T-helper 2 cell treated with Interferon-gamma antibody and Interleukin-4, amounts not matched to agents 5 μg/mL and 100 μg/mL, for 36 hours (primary cell): ENCODE data around the gene ARMC12.
"Not testable (repeated sequence)": the region's sequence is repeated elsewhere in the genome, so short reads cannot be mapped to it uniquely, and the experiment has no call there.

Experiments used
- DNase-seq: peaks from one replicate; pipeline ENCODE4 v3.0.0; 2021; ENCODE audit warnings: low spot score
- H3K27ac Mint-ChIP-seq: one replicate; pipeline ENCODE4 v1.8.0; 2021; ENCODE audit warnings: mild to moderate bottlenecking, mixed read lengths
- H3K27me3 Mint-ChIP-seq: one replicate; pipeline ENCODE4 v1.8.0; 2021; ENCODE audit warnings: low read depth, mixed read lengths
- H3K36me3 Mint-ChIP-seq: one replicate; pipeline ENCODE4 v1.8.0; 2021; ENCODE audit warnings: low read depth, mixed read lengths
- H3K4me1 Mint-ChIP-seq: one replicate; pipeline ENCODE4 v1.8.0; 2021; ENCODE audit warnings: low read depth, mixed read lengths
- H3K4me3 Mint-ChIP-seq: one replicate; pipeline ENCODE4 v1.8.0; 2022; ENCODE audit warnings: mild to moderate bottlenecking, moderate library complexity, mixed read lengths
- H3K9me3 Mint-ChIP-seq: one replicate; pipeline ENCODE4 v1.8.0; 2021; ENCODE audit warnings: mixed read lengths

ARMC12 gene

DNA sequence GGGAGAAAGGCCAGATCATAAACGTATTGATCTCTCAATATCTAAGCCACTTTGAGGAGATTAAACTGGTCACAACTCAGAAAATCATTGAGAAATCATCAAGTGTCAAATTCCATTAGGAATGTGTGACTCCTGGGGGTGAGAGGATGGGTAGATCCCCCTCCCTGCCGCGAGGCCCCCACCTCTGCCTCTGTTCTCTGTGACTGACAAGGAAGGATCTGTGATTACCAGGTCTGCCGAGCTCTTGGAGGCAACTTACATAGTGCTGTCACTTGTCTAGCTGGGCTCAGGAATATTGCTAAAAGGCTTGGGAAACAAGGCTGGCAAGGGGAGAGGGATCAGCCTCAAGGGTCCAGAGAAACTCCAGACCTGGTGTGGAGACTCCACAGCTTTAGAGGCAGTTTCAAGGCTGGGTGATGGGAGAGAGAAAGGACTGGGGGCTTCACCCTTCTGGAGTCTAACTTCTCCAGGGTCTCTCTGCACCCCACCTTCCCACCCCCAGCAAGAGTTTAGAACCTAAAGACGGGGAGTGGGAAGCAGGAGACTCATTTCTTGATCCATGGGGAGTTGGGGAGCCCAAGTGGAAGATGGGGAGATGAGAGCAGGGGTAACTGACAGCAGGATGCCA, 11.6 kb upstream of the ARMC12 start:
- Mint-ChIP-seq H3K36me3 (no peaks in the 10 kb centered on the region), H3K27me3 (no peaks in the 10 kb centered on the region), H3K4me1 (peaks cover 57% of the 10 kb centered on the region), H3K9me3 (no peaks in the 10 kb centered on the region), H3K27ac (peak overlapping the region; percentile 70), H3K4me3 (peak overlapping the region; percentile 55)
- DNase-seq, result no peak

GRCh38 chr6:35725721-35726438, 11.0 kb upstream of the ARMC12 start:
- Mint-ChIP-seq H3K4me3 (peak overlapping the region; percentile 68), H3K9me3 (no peaks in the 10 kb centered on the region), H3K27ac (peak overlapping the region; percentile 89), H3K4me1 (peaks cover 57% of the 10 kb centered on the region), H3K36me3 (no peaks in the 10 kb centered on the region), H3K27me3 (no peaks in the 10 kb centered on the region)
- DNase-seq, result peak; percentile 12

DNA sequence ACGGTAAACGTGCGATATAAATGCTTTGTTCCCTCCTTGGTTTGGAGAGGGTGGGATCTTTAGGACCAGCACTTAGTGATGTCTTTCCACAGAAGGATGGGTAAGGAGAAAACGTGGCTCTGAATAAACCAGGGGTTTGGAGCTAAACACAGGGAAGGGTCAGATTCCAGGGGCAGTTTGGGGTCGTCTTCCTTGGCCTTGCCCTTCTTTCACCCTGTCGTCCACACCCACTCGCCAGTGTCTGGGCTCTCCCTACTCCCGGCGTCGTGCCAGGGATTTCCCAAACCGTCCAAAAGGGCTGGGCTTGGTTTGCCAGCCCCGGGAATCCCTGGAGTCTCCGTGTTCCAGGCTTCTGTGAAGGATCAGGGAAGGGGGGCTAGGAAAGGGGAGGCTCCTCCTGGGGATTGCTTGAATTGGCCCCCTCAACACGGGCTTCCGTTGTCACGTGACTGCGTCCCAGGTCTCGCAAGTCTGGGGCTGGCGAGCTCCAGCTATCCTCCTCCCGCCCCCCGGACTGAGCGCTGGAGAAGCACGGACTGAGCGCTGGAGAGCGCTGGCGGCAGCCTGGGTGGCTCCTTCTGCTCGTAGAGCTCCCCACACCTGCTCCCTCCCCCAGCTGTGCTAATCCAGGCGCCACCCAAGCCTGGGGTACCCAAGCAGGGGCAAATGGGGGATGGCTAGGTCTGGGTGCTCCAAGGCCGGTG, 9.4 kb upstream of the ARMC12 start:
- Mint-ChIP-seq H3K4me1 (peaks cover 58% of the 10 kb centered on the region), H3K36me3 (no peaks in the 10 kb centered on the region), H3K4me3 (peak overlapping the region; percentile 68), H3K27ac (peak overlapping the region; percentile 89), H3K9me3 (no peaks in the 10 kb centered on the region), H3K27me3 (no peaks in the 10 kb centered on the region)
- DNase-seq, result no peak

GRCh38 chr6:35727935-35728682, 8.7 kb upstream of the ARMC12 start:
- Mint-ChIP-seq H3K4me3 (peak overlapping the region; percentile 79), H3K36me3 (no peaks in the 10 kb centered on the region), H3K27me3 (no peaks in the 10 kb centered on the region), H3K27ac (peak overlapping the region; percentile 99), H3K4me1 (peaks cover 66% of the 10 kb centered on the region), H3K9me3 (no peaks in the 10 kb centered on the region)
- DNase-seq, result peak; percentile 89

DNA sequence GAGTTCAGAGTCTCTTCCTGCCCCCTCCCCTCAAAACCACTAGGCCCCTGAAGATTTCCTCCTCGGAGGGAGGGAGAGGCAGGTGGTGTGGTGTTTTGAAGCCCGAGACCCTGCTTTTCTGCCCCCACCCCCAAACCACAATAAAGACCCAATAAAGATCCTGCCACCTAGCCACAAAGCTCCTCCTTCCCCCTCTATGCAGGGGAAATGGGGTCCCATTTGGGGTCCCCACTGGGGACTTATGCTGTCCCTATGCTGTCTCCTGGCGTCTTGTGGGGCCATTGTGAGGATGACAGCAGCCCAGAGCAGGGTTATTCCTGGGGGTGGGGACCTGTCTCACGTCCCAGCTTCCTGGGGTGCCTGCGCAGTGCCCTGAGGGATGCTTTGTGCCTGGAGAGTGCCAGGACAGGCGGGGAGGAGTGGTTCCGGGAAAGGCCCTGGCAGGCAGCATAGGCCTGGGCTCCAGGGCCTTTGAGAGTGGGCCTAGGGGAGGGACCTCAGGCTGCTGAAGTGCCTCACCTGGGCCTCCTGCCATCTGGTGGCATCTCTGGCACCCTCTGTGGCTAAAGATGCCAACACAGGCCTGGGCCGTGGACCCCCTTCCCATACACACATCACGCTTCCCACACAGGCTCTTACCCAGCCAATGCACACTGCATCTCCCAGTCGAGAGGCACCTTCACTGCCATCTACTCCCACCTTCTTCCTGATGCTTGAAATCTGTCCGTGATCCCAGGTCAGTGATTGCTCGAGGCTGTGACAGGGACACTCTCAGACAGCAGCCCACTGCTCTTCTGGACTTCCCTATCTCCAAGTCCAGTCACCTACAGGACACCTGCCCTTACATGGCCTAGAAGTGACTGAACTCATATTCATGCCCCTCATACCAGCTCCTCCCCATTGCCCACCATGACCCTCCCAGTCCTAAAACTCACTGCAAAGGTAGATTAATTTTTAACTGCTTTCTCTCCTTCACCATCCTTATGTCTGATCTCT, 7.9 kb upstream of the ARMC12 start:
- DNase-seq, result peak; percentile 28
- Mint-ChIP-seq H3K4me3 (peak overlapping the region; percentile 79), H3K9me3 (no peaks in the 10 kb centered on the region), H3K36me3 (no peaks in the 10 kb centered on the region), H3K27me3 (no peaks in the 10 kb centered on the region), H3K4me1 (peaks cover 64% of the 10 kb centered on the region), H3K27ac (peak overlapping the region; percentile 99)

GRCh38 chr6:35729722-35730121, 7.1 kb upstream of the ARMC12 start:
- H3K4me1 Mint-ChIP-seq, result peaks cover 62% of the 10 kb centered on the region
- H3K27me3 Mint-ChIP-seq, result no peaks in the 10 kb centered on the region
- no peak for DNase-seq
- H3K9me3 Mint-ChIP-seq, result no peaks in the 10 kb centered on the region
- H3K4me3 Mint-ChIP-seq, result peak overlapping the region; percentile 55
- no peaks in the 10 kb centered on the region for H3K36me3 Mint-ChIP-seq
- H3K27ac Mint-ChIP-seq, result peak overlapping the region; percentile 99

DNA sequence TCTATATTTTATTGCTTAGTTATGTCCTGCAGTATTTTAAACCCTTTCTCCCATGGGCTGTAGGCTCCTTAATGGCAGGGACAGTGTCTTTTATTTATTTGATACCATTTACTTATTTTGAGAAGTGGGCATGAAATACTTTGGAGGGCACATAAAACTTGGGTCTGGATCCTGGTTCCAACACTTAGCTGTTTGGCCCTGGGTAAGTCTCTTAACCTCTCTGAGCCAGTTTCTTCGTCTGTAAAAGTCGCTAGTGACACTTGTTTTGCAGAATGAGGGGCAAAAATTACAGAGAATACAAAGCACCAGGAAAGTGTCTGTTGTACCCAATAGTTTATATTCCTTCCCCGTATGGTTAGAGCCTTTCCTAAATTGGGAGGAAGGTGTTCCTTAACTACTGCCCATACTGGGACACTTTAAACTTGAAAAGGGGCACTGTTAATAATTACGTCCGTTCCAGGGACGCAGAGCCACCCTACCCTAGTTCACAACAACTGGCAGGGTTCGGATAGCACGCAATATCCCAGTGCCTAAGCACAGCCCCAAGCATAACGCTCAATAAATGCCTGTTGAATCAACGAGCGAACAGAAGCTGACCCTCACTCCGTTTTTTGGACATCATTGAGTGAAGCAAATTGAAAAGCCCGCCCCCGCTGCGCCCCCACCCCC, 6.0 kb upstream of the ARMC12 start:
- Mint-ChIP-seq H3K27ac (peak overlapping the region; percentile 99), H3K27me3 (no peaks in the 10 kb centered on the region), H3K4me3 (peak overlapping the region; percentile 89), H3K9me3 (no peaks in the 10 kb centered on the region), H3K36me3 (no peaks in the 10 kb centered on the region), H3K4me1 (peaks cover 62% of the 10 kb centered on the region)
- no peak for DNase-seq

DNA sequence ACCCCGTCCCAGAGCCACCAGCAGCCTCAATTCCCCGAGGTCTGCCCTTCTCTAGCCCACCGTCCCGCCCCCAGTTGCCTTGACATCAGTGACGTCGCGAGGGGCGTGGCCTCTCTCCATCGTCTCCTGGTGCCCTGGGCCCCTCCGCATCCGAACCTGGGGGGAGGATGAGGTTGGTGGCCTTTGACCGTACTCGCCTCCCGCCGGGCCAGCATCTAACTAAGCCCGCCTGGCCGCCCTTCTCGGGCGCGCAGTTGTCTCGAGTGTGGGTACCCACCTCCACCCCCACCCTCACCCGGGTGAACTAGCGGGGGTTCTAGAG, 5.5 kb upstream of the ARMC12 start:
- Mint-ChIP-seq H3K27me3 (no peaks in the 10 kb centered on the region), H3K36me3 (no peaks in the 10 kb centered on the region), H3K4me3 (peak overlapping the region; percentile 89), H3K9me3 (no peaks in the 10 kb centered on the region), H3K27ac (peak overlapping the region; percentile 99), H3K4me1 (peaks cover 61% of the 10 kb centered on the region)
- DNase-seq, result peak; percentile 91

DNA sequence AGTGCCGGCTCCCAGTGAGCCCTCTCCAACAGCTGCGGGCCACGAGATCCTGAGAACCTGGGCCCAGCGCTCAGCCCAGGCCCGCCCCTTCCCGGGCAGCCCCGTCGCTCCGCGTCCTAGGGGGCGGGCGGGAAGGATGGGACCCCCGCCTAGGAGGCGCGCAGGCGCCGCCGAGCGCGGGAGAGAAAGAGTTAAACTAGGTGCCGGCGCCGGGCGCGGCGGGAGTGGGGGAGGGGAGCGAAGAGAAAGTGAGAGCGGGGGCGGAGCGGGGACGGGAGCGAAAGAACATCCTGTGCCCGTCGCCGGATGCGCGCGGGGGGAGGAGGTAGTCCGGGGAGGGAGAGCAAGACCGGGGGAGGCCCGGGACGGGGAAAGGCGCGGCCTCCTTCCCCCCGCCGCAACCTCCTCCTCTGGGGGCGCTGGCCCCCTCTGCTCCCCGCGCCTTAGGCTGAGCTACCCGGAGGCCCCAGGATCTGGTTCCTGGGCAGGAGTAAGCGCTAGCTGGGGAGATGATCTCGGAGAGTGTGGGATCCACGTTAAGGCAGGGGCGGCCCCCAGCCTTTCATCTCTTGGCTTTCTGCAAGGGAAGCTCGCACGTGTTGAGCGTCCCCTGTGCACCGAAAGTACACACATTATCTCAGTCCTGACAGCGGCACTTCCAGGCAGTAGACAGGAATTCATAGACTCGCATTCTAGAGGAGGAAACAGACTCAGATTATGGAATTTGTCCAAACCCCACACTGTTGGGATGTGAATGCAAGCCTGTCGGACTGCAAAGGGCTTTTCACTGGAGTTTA, 4.9 kb upstream of the ARMC12 start:
- Mint-ChIP-seq H3K4me3 (peak overlapping the region; percentile 89), H3K4me1 (peaks cover 56% of the 10 kb centered on the region), H3K9me3 (no peaks in the 10 kb centered on the region), H3K36me3 (no peaks in the 10 kb centered on the region), H3K27ac (peak overlapping the region; percentile 99), H3K27me3 (no peaks in the 10 kb centered on the region)
- DNase-seq, result peak; percentile 93

DNA sequence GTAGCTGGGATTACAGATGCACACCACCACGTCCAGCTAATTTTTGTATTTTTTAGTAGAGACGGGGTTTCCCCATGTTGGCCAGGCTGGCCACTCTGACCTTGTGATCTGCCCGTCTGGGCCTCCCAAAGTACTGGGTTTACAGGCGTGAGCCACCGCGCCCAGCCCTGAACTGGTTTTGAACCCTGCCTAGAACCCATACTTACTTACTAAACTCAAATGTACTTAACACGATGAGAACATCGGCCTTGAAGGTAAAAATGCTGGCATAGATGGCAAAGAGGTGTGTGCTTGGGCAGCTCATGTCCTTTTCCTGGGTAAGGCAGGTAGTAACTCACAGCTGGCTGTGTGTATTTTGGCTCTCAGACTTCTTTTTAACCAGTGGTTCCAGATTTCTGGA, 3.2 kb upstream of the ARMC12 start:
- DNase-seq, result no peak
- no peaks in the 10 kb centered on the region for H3K27me3 Mint-ChIP-seq
- no peak overlapping the region for H3K27ac Mint-ChIP-seq
- H3K36me3 Mint-ChIP-seq, result no peaks in the 10 kb centered on the region
- H3K9me3 Mint-ChIP-seq, result no peaks in the 10 kb centered on the region
- peaks cover 52% of the 10 kb centered on the region for H3K4me1 Mint-ChIP-seq
- H3K4me3 Mint-ChIP-seq, result no peak overlapping the region

- H3K27ac Mint-ChIP-seq, H3K27me3 Mint-ChIP-seq, H3K9me3 Mint-ChIP-seq, H3K4me3 Mint-ChIP-seq, DNase-seq, H3K36me3 Mint-ChIP-seq: not testable (repeated sequence)
- peaks cover 47% of the 10 kb centered on the region for H3K4me1 Mint-ChIP-seq
Measured at GRCh38 chr6:35734319-35734718, 2.5 kb upstream of the ARMC12 start.

DNA sequence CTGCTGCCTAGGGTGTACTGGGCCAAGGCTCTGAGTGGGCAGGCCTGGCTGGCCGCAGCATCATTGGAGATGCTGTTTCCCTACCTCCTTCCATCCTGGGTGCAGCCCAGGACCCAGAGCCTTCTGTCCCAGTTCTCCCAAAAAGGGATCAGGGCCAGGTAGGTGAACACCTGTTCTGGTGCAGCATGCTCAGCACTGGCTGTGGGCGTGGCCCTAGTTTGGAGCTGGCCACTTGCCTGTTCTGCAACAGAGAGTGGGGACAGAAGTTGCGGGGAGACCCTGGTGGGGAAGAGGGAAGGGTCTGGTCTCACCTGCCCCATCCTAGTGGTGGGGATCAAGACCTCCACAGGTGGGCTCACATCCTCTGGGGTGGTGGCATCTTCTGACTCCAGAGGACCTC, 1.4 kb upstream of the ARMC12 start:
- Mint-ChIP-seq H3K27me3 (no peaks in the 10 kb centered on the region), H3K36me3 (no peaks in the 10 kb centered on the region), H3K4me3 (no peak overlapping the region), H3K27ac (no peak overlapping the region), H3K4me1 (peaks cover 37% of the 10 kb centered on the region), H3K9me3 (no peaks in the 10 kb centered on the region)
- DNase-seq, result no peak
